ENCODE measurements around the gene PLCB4. TPM values are rescaled to one million over a fixed set of nuclear protein-coding genes. Genes with fewer than 3 reads are reported as not detected.

Gene PLCB4
- total RNA-seq, 2 donors from 2014 or later: 15.3 to 24.1 TPM

GRCh38 chr20:9395971-9396370 is 327.1 kb downstream of the PLCB4 start:
- no peaks in the 10 kb centered on the region for H3K36me3 ChIP-seq
- no peak for TF ChIP-seq CTCF (IDR thresholded peaks at IDR 0.05)
- peaks cover 6 to 19% of the 10 kb centered on the region in 2 donors for H3K4me1 ChIP-seq (ENCODE audit: control insufficient read depth in 1 of 2, low read depth in 2 of 2)
- no peaks in the 10 kb centered on the region for H3K27me3 ChIP-seq (replicated peaks; ENCODE audit: insufficient read depth)
- no peak overlapping the region for H3K27ac ChIP-seq
- no peak for ATAC-seq (ENCODE audit: insufficient number of reproducible peaks, low FRiP score, low read depth)
- no peak overlapping the region for H3K4me3 ChIP-seq
- no peaks in the 10 kb centered on the region for H3K9me3 ChIP-seq
- DNase-seq (ENCODE audit: low spot score): no peak

GRCh38 chr20:9397928-9398327 is 329.0 kb downstream of the PLCB4 start:
- Histone ChIP-seq H3K4me1 (ENCODE audit: control insufficient read depth in 1 of 2, low read depth in 2 of 2) (peaks cover 0 to 3% of the 10 kb centered on the region in 2 donors), H3K4me3 (no peak overlapping the region), H3K36me3 (no peaks in the 10 kb centered on the region), H3K27me3 (replicated peaks; ENCODE audit: insufficient read depth) (no peaks in the 10 kb centered on the region), H3K9me3 (no peaks in the 10 kb centered on the region), H3K27ac (no peak overlapping the region)
- DNase-seq (ENCODE audit: low spot score) (no peak), ATAC-seq (ENCODE audit: insufficient number of reproducible peaks, low FRiP score, low read depth) (no peak)
- no peak for TF ChIP-seq CTCF (IDR thresholded peaks at IDR 0.05)

- Histone ChIP-seq H3K4me3 (no peak overlapping the region), H3K9me3 (no peaks in the 10 kb centered on the region), H3K36me3 (no peaks in the 10 kb centered on the region), H3K27ac (no peak overlapping the region), H3K27me3 (replicated peaks; ENCODE audit: insufficient read depth) (no peaks in the 10 kb centered on the region), H3K4me1 (ENCODE audit: control insufficient read depth in 1 of 2, low read depth in 2 of 2) (no peaks in the 10 kb centered on the region)
- ATAC-seq (ENCODE audit: insufficient number of reproducible peaks, low FRiP score, low read depth) (no peak), DNase-seq (ENCODE audit: low spot score) (no peak)
- no peak for TF ChIP-seq CTCF (IDR thresholded peaks at IDR 0.05)
Observed at GRCh38 chr20:9398882-9399281, 330.0 kb downstream of the PLCB4 start.

- H3K27ac ChIP-seq: no peak overlapping the region
- H3K4me1 ChIP-seq (ENCODE audit: control insufficient read depth in 1 of 2, low read depth in 2 of 2): no peaks in the 10 kb centered on the region
- no peak for ATAC-seq (ENCODE audit: insufficient number of reproducible peaks, low FRiP score, low read depth)
- no peak for TF ChIP-seq CTCF (IDR thresholded peaks at IDR 0.05)
- H3K4me3 ChIP-seq: no peak overlapping the region
- H3K9me3 ChIP-seq: no peaks in the 10 kb centered on the region
- no peaks in the 10 kb centered on the region for H3K36me3 ChIP-seq
- no peak for DNase-seq (ENCODE audit: low spot score)
- H3K27me3 ChIP-seq (replicated peaks; ENCODE audit: insufficient read depth): no peaks in the 10 kb centered on the region
Observed at GRCh38 chr20:9399322-9399721, 330.4 kb downstream of the PLCB4 start.

GRCh38 chr20:9400171-9401025 is 331.5 kb downstream of the PLCB4 start:
- Histone ChIP-seq H3K27me3 (replicated peaks; ENCODE audit: insufficient read depth) (no peaks in the 10 kb centered on the region), H3K9me3 (no peaks in the 10 kb centered on the region), H3K27ac (no peak overlapping the region), H3K36me3 (no peaks in the 10 kb centered on the region), H3K4me1 (ENCODE audit: control insufficient read depth in 1 of 2, low read depth in 2 of 2) (no peaks in the 10 kb centered on the region), H3K4me3 (no peak overlapping the region)
- TF ChIP-seq CTCF (IDR thresholded peaks at IDR 0.05): no peak
- ATAC-seq (ENCODE audit: insufficient number of reproducible peaks, low FRiP score, low read depth) (no peak), DNase-seq (ENCODE audit: low spot score) (no peak)

Measured in thoracic aorta (tissue), 2 donors.